NCI-H2227 treated with DMSO at 0.1 percent for 48 hours (cell line): ENCODE data around the gene DLG2.
"Not testable (repeated sequence)": the region's sequence is repeated elsewhere in the genome, so short reads cannot be mapped to it uniquely, and the experiment has no call there.

Experiments used
- DNase-seq: peaks from one replicate; lab custom pipeline; 2025; lab: John Stamatoyannopoulos, UW

The DLG2 gene

GRCh38 chr11:84372381-84372950, 1254.7 kb downstream of the DLG2 start:
- DNase-seq, result no peak

- no peak for DNase-seq
Observed at GRCh38 chr11:84358034-84358433, 1269.1 kb downstream of the DLG2 start.

DNA sequence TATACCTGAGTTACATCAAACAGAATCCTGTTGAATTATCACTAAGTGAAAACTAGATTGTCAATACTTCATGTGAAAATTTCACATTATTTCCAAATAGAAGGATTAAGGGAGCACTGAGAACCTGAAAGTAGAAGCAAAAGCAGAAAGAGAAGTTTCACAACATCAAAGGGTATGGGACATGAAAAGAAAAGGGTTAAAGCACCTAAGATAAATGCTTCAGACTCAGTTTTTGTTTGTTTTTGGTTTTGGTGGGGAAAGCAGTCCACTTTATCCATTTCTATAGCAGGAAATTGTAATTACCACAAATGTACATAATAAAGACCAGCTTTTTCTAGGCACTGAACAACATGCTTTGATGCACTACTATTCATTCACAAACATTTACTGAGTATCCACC, 1271.2 kb downstream of the DLG2 start:
- no peak for DNase-seq

DNA sequence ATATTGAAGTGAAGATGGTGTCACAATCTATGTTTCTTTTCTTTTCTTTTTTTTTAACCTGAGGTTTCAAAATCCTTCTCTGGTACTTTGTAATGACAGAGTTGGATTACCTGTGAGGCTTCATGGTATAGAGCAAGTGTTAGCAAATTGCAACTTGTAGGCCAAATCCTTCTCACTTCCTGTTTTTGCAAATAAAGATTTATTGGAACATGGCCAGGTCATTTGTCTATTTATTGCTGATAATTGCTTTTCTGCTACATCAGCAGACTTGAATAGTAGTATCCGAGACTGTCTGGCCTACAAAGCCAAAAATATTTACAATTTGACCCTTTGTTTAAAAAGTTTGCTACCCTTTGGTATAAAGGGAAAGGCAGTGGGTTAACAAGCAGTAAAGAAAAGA, 1281.5 kb downstream of the DLG2 start:
- DNase-seq, result no peak

- DNase-seq, result no peak
Observed at GRCh38 chr11:84345027-84345426, 1282.1 kb downstream of the DLG2 start.

DNA sequence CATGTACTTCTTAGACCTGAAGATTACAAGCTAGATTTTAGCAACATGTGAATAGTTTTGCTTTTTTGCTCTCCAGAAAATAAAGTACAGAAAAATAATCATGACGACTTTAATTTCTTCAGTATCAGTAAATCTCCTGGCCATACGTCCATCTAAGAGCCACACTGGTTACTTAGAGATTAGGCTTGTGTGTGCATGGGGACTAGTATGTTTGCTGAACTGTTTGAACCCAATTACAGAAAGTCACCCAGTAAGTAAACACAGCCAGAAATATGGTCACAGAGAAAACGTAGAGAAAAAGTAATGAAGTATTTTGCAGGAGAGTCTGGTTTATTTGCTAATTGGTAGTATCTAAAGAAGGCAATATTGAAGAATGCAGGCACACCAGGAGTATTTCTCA, 1287.3 kb downstream of the DLG2 start:
- no peak for DNase-seq

- no peak for DNase-seq
Observed at GRCh38 chr11:84333221-84333620, 1293.9 kb downstream of the DLG2 start.

DNA sequence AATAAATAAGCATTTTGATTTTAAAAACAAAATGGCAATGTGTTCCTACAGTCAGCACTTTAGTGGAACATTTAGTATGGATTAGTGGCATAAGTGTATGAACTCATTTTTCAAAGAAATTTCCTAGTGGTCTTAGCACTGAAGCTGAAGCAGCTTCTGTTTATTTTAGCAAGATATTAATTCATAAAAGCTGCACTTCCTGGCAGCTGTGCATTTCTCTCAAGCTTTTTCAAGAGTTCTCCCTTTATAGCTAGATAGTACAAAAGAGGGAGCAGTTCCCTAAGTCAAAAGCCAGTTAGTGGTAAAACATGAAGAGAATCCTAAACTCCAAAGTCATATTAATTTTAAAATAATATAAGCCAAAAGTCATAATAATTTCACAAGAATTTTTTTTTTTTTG, 1304.9 kb downstream of the DLG2 start:
- DNase-seq, result no peak

- no peak for DNase-seq
Observed at GRCh38 chr11:84319863-84320262, 1307.3 kb downstream of the DLG2 start.

- peak; percentile 20 for DNase-seq
Observed at GRCh38 chr11:84316866-84317555, 1310.1 kb downstream of the DLG2 start.

DNA sequence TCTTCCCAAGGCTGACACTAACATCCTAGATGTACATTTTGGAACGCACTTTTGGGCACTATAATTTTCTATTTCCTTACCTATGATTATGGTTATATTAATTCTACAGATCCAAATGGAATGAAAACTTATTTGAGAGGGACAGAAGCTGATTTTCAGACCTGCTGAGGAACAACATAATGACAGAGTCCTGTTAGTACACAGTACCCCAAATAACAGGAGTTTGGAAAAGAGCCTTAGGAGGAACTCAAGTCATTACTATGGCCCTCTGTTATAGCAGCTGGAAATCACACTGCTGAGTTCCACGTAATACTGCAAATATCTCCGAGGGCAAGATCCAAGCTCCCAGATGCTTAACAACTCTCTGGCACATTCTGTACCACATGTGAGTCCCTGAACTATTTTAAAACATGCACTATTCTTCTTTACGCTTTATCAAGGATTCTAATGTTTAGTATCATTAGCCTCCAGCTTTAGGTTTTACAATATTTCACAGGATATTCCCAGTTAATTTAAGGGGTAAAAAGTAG, 1313.2 kb downstream of the DLG2 start:
- DNase-seq, result no peak

GRCh38 chr11:84310268-84310667, 1316.9 kb downstream of the DLG2 start:
- DNase-seq, result no peak

DNA sequence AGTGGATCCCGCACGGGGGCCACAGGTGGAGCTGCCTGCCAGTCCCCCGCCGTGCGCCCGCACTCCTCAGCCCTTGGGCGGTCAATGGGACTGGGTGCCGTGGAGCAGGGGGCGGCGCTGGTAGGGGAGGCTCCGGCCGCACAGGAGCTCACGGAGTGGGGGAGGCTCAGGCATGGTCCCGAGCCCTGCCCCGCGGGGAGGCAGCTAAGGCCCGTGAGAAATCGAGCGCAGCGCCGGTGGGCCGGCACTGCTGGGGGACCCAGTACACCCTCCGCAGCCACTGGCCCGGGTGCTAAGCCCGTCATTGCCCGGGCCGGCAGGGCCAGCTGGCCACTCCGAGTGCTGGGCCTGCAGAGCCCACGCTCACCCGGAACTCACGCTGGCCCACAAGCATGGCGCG, 1318.7 kb downstream of the DLG2 start:
- not testable (repeated sequence) for DNase-seq

DNA sequence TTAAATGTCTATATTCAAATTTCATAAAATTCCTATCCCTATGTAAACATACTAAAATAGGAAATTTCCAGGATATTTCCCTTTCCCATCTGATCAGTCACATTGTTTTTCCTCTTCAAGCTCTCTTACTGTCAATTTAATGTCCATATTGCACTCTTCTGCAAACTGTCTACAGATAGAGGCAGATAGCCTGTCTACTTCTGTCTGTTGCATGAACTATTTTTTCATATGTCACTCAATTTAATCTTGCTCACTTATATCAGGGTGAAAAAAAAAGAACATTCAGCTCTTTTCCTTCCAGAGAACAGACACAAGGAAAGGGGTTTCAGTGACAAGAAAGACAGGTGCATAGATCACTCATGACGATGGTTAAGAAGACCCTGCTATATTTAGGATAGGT, 1327.1 kb downstream of the DLG2 start:
- DNase-seq, result no peak

DNA sequence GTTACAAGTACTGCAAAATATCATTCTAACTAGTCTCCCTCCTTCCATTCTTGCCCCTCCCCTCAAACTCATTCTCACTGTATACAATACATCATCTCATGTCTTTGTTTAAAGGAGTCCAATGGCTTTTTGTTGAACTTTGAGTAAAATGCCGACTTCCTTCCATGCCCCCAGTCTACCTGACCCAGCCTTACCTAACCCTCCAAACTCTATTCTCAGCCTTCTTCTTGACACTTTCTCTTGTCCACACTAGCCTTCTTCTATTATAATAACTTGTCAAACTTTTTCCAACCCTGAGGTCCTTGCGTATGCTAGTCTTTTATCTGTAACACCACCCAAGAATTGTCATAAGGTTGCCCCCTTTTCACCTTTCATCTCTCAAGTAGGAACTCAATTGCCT, 1329.6 kb downstream of the DLG2 start:
- no peak for DNase-seq

DNA sequence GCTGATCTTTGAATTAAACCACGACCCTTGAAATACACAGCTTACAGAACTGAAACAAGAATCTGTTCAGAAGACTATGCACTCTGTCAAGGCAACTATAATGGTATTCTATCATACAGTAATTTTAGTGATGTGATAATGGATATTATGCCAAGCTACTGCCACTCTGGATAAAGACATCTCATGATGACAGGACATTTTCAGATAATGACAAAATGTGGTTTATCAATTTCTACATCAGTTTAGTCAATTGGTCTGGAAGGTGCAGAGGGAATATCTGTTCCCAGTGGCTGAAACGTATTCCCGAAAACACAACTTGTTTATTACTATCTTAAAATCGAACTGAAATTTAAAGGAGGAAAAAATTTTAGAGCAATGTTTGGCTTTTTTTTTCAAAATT, 1331.3 kb downstream of the DLG2 start:
- DNase-seq, result no peak

- DNase-seq, result no peak
Observed at GRCh38 chr11:84292955-84293354, 1334.2 kb downstream of the DLG2 start.

GRCh38 chr11:84292006-84292405, 1335.1 kb downstream of the DLG2 start:
- no peak for DNase-seq

DNA sequence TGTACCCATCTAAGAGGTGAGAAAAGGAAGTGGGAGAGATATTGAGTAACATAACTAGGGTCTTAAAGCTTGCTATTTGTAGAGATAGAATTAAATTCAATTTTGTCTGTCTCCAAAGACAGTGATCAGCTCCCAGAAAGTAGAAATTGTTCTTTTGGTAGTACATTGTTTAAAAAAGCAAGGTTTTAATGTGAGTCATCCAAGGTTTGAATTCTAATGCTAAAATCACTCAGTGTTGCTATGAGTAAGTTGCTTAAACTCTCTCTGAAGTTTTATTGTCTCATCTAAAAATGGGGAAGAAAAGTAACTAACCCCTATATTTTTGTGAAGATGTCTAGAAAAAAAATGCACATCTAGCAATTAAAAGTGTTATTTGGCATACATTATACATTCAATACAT, 1336.5 kb downstream of the DLG2 start:
- DNase-seq, result no peak

GRCh38 chr11:84289381-84289906, 1337.7 kb downstream of the DLG2 start:
- no peak for DNase-seq

DNA sequence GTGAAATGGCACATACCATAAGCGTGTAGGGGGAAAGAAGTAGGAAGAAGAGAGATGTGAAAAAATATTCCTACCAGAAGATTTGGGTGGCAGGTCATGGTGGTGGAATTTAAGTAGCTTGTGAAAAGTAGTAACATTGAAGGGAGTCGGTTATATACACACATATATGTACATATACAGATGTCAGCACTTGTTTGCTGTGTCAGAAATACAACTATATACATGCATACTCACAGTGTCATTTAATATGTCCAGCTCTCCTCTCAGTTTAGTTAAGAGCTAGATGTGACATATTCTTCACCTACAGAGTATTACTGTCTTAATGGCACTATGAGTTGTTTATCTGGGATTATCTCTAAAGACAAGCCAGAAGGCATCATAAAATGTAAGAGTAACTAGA, 1353.6 kb downstream of the DLG2 start:
- DNase-seq, result no peak

- no peak for DNase-seq
Observed at GRCh38 chr11:84270466-84270865, 1356.7 kb downstream of the DLG2 start.

- DNase-seq, result no peak
Observed at GRCh38 chr11:84264066-84264465, 1363.1 kb downstream of the DLG2 start.

DNA sequence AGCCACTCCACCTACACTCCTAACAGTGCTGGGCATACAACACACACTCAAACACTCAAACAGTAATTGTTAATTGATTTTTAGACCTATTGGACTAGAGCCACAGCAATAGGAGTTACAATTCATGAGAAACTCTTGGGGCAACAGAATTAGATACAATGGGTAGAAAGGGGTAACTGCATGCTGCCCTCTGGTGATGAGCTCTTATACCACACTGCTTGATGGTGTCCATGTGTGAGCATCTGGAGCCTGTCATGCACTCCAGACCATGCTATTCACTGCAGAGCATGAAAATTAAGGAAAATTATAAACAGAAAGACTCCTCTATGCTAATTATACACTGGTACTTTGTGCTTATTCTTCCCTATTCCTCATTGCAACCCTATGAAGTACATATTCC, 1365.4 kb downstream of the DLG2 start:
- no peak for DNase-seq
